Measurements from ENCODE around the gene PTCD2.

- TF ChIP-seq, protein P1, sequence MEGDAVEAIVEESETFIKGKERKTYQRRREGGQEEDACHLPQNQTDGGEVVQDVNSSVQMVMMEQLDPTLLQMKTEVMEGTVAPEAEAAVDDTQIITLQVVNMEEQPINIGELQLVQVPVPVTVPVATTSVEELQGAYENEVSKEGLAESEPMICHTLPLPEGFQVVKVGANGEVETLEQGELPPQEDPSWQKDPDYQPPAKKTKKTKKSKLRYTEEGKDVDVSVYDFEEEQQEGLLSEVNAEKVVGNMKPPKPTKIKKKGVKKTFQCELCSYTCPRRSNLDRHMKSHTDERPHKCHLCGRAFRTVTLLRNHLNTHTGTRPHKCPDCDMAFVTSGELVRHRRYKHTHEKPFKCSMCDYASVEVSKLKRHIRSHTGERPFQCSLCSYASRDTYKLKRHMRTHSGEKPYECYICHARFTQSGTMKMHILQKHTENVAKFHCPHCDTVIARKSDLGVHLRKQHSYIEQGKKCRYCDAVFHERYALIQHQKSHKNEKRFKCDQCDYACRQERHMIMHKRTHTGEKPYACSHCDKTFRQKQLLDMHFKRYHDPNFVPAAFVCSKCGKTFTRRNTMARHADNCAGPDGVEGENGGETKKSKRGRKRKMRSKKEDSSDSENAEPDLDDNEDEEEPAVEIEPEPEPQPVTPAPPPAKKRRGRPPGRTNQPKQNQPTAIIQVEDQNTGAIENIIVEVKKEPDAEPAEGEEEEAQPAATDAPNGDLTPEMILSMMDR (IDR thresholded peaks at IDR 0.05) = no peak
- no peak for TF ChIP-seq POLR2A (IDR thresholded peaks at IDR 0.05)
- no peak for TF ChIP-seq EP300 (IDR thresholded peaks at IDR 0.05)
These were observed 74.5 kb downstream of the PTCD2 start for GRCh38 chr5:72394688-72395087.
